ENCODE measurements around the gene BMP10. TPM values are rescaled to one million over a fixed set of nuclear protein-coding genes. Genes with fewer than 3 reads are reported as not detected.

Gene BMP10
- total and polyA plus RNA-seq, 9 donors, result not detected

- Histone ChIP-seq H3K4me3 (no peak overlapping the region), H3K9me3 (no peaks in the 10 kb centered on the region), H3K36me3 (no peaks in the 10 kb centered on the region), H3K27ac (no peak overlapping the region), H3K4me1 (ENCODE audit: insufficient read depth) (peaks cover 3% of the 10 kb centered on the region), H3K27me3 (no peaks in the 10 kb centered on the region)
- WGBS, 3 donors, result 43 to 57% (median 47%) methylated on average over 5 of the region's 5 CpGs
- TF ChIP-seq CTCF (IDR thresholded peaks at IDR 0.05) (no peak), POLR2A (IDR thresholded peaks at IDR 0.05) (no peak), EP300 (IDR thresholded peaks at IDR 0.05) (no peak)
- intact Hi-C loops (cut with DNase I), result loop anchor here in 1 of 4 donors (10.0 kb wide), 2 partner anchors 84 to 164 kb away; no protein-coding TSS in a partner anchor
- peak; percentile 60 to 76 (median 71) for DNase-seq
These were observed 37.3 kb upstream of the BMP10 start for GRCh38 chr2:68908392-68908970.

DNA sequence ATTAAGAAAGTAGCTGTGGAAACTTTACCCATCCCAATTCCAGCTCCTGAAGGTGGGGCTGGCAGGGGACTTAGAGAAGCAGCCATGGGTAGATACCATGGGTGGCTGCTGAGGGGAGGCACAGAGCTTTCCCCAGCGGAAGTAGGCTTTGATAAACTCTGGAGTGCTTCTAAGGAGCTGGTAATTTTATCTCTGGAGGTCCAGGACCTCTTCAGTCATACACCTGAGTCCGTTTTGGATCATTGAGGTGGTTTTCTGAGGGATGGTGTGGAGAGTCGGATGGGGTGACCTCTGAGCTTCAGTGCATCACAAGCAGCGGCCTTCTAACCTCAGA, 36.7 kb upstream of the BMP10 start:
- Histone ChIP-seq H3K36me3 (no peaks in the 10 kb centered on the region), H3K9me3 (no peaks in the 10 kb centered on the region), H3K4me1 (ENCODE audit: insufficient read depth) (peaks cover 3% of the 10 kb centered on the region), H3K27ac (no peak overlapping the region), H3K27me3 (no peaks in the 10 kb centered on the region), H3K4me3 (no peak overlapping the region)
- WGBS, 3 donors, result 73 to 98% (median 96%) methylated on average over 4 of the region's 4 CpGs
- DNase-seq, result no peak
- intact Hi-C loops (cut with DNase I), result loop anchor here in 1 of 4 donors (10.0 kb wide), 2 partner anchors 83 to 163 kb away; no protein-coding TSS in a partner anchor
- TF ChIP-seq POLR2A (IDR thresholded peaks at IDR 0.05), result no peak
- no peak for TF ChIP-seq EP300 (IDR thresholded peaks at IDR 0.05)
- TF ChIP-seq CTCF (IDR thresholded peaks at IDR 0.05), result no peak

- no peak overlapping the region for H3K4me3 ChIP-seq
- intact Hi-C loops (cut with DNase I), result loop anchor here in 1 of 4 donors (10.0 kb wide), 2 partner anchors 83 to 163 kb away; no protein-coding TSS in a partner anchor
- 94 to 96% (median 95%) methylated on average over 5 of the region's 5 CpGs for WGBS, 3 donors
- H3K27me3 ChIP-seq, result no peaks in the 10 kb centered on the region
- no peaks in the 10 kb centered on the region for H3K9me3 ChIP-seq
- no peaks in the 10 kb centered on the region for H3K36me3 ChIP-seq
- H3K4me1 ChIP-seq (ENCODE audit: insufficient read depth), result peaks cover 3% of the 10 kb centered on the region
- TF ChIP-seq EP300 (IDR thresholded peaks at IDR 0.05), result no peak
- TF ChIP-seq CTCF (IDR thresholded peaks at IDR 0.05), result no peak
- TF ChIP-seq POLR2A (IDR thresholded peaks at IDR 0.05), result no peak
- no peak overlapping the region for H3K27ac ChIP-seq
- DNase-seq, result no peak
These were observed 36.2 kb upstream of the BMP10 start for GRCh38 chr2:68907232-68907919.

GRCh38 chr2:68906716-68907115, 35.5 kb upstream of the BMP10 start:
- no peak overlapping the region for H3K27ac ChIP-seq
- intact Hi-C loops (cut with DNase I), result loop anchor here in 1 of 4 donors (10.0 kb wide), 2 partner anchors 82 to 162 kb away; no protein-coding TSS in a partner anchor
- no peak for TF ChIP-seq POLR2A (IDR thresholded peaks at IDR 0.05)
- TF ChIP-seq CTCF (IDR thresholded peaks at IDR 0.05), result no peak
- no peak for TF ChIP-seq EP300 (IDR thresholded peaks at IDR 0.05)
- H3K4me3 ChIP-seq, result no peak overlapping the region
- peaks cover 3% of the 10 kb centered on the region for H3K4me1 ChIP-seq (ENCODE audit: insufficient read depth)
- DNase-seq, result no peak
- H3K36me3 ChIP-seq, result no peaks in the 10 kb centered on the region
- 90 to 92% (median 91%) methylated on average over 3 of the region's 3 CpGs for WGBS, 3 donors
- no peaks in the 10 kb centered on the region for H3K27me3 ChIP-seq
- H3K9me3 ChIP-seq, result no peaks in the 10 kb centered on the region

Measured in ovary (tissue), 9 donors.